VCaP (cell line): ENCODE measurements around the gene SHPK.
A peak's percentile ranks its signal among the peaks of the same experiment; 100 is the strongest.

Experiments used
- H3K27ac ChIP-seq: fragments of 450-650 bp; 2 replicates; pipeline ENCODE4 v1.5.1; 2017
- TF ChIP-seq, protein P1 (sequence below): fragments of 450-650 bp; conservative IDR thresholded peaks from 2 replicates; pipeline ENCODE4 v1.5.1; 2017; ENCODE audit warnings: mild to moderate bottlenecking, moderate library complexity

SHPK gene

DNA sequence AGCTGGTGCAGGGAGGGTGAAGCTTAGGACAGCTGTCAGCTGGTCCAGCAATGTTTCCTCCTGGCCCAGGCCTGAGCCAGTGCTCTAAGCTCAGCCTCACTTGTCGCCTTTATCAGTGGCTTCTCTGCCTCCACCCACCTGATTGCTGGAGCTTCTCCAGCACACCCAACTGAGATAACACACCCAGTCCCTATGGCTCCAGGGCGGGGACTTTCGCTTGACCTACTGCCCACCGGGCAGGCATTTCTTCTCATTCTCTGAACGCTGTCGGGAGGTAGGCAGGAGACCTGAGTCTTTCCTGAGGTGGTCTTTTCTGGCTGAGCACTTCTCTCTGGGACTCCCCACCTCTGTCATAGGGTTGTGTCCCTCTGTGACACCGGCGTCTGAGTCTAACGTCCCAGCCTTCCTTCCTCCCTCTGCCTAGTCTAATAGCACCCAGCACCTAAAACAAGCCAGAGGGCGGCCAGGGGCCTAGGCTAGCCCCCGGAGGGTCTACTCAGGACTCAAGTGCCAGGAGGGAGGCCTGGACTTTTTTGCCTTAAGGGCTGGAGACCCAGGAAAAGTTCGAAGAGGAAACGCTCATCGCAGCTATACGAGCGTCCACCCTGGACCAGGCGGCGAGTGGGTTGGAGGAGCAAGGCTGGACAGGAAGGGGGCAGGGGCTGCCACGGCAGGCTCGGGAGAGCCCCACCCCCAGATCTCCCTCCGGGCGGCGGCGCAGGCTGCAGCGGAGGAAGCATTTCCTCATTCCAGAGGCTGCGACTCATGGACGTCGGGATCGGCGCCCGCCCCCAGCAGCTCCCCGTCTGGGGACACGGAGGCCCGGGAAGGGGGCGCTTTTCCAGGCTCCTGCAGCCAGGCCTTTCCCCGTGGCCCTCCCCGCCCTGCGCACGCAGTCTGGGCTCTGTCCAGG, 31.6 kb upstream of the SHPK start:
- peak overlapping the region; percentile 98 for H3K27ac ChIP-seq
- TF ChIP-seq, protein P1, sequence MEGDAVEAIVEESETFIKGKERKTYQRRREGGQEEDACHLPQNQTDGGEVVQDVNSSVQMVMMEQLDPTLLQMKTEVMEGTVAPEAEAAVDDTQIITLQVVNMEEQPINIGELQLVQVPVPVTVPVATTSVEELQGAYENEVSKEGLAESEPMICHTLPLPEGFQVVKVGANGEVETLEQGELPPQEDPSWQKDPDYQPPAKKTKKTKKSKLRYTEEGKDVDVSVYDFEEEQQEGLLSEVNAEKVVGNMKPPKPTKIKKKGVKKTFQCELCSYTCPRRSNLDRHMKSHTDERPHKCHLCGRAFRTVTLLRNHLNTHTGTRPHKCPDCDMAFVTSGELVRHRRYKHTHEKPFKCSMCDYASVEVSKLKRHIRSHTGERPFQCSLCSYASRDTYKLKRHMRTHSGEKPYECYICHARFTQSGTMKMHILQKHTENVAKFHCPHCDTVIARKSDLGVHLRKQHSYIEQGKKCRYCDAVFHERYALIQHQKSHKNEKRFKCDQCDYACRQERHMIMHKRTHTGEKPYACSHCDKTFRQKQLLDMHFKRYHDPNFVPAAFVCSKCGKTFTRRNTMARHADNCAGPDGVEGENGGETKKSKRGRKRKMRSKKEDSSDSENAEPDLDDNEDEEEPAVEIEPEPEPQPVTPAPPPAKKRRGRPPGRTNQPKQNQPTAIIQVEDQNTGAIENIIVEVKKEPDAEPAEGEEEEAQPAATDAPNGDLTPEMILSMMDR, result no peak

DNA sequence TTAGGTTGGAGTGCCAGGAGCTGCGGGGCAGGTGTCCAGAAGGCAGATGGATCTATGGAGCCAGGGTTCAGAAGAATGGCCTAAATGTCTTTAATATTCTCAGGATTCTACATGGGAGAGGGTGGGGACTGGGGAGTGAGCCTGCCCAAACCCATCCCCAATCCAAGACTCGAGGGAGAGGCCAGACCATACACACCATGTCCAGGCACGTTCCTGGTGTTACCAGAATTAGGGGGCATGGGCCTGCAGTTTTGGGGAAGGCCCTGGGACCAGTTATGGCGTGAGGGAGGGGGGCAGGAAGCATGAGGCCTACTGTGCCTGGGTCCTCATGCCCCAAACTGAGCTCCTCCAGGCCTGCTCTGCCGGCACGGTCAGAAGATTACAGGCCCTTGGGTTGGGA, 30.5 kb upstream of the SHPK start:
- TF ChIP-seq, protein P1, result no peak
- H3K27ac ChIP-seq, result peak overlapping the region; percentile 98

DNA sequence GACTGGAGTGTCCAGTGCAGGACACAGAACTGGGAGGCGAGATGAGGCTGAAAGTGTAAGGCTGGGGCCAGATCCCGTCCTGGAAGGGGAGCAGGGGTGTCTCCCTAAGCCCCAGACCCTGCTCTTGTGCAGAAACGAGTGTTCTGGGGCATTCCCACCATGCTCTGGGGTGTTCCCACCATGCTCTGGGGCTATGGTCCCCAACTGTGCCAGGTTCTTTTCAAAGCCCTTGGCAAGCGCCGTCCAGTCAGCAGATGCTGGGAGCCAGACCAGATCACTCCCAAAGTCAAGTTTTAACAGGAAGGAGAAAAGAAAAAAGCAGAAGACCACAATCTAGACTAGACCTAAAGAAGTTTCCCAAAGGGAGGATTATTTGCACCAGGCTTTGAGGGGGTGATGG, 29.8 kb upstream of the SHPK start:
- TF ChIP-seq, protein P1, result no peak

DNA sequence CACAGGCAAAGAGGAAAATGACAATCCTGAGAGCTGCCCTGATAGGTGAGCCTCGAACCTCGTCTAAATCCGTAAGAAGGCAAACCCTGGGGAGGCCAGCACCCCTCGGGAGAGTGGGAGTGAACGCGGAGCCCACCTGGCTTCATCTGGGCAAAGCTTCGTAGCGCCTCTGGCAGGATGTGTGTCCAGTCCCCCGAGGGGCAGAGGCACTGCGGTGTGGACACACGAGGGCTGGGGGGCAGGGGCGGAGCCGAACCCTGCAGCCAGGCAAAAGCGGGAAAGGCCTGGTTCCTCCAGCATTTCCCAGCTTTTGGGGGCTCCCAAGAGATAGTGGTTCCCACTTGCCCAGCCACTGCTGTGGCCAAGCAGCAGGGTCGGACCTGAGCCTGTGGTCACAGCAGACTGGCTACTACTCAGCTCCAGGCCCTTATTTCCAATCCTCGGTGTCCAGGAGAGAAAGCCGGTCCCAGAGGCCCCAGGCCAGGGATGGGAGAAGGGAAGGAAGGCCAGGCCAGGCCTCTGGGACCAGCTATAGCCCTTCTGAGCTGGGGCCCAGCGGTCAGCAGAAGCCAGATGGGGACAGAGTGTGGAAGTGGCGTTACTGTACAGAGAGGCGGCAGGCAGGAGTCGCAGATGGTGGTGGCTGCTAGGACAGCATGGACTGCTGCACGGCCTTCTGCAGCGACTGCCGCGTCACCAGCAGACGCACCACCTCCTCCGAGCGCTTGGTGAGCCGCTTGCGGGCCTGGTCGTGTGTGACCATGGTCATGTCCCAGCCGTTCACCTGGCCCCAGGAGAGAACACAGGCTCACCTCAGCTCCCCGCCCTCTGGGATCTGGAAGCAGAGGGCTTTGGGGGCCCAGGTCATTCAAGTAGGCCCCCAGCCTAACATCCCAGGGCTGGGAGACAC, 27.3 kb upstream of the SHPK start:
- no peak overlapping the region for H3K27ac ChIP-seq
- TF ChIP-seq, protein P1, result no peak

More for the DNA sequence above, 29.8 kb upstream of the SHPK start:
- peak overlapping the region; percentile 98 for H3K27ac ChIP-seq

DNA sequence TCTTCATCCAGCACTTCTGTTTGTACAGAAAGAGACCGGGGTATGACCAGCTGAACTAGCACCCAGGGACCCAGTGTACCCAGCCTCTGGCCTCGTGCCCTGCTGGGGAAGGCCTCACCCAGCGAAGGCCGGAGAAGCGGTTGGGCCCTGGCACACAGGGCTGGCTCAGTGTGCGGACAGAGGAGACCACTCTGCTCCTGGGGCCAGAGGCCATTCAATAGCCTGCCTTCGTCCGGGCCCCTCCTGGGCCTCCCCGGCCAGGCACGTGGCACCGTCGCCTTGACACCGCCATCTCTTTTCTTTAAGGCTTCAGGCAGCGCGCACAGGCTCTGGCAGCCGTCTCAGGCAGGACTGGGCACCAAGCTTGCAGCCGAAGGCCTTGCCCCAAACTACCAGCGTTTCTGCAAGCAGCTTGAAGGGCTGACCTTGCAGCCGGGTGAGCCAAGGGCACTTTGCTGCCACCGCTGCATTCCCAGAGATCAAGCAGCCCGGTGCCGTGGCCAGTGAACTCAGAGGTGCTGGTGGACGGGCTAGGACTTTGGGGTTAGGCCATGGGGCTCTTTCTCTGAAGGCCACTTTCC, 24.4 kb upstream of the SHPK start:
- H3K27ac ChIP-seq, result no peak overlapping the region
- TF ChIP-seq, protein P1, result no peak

DNA sequence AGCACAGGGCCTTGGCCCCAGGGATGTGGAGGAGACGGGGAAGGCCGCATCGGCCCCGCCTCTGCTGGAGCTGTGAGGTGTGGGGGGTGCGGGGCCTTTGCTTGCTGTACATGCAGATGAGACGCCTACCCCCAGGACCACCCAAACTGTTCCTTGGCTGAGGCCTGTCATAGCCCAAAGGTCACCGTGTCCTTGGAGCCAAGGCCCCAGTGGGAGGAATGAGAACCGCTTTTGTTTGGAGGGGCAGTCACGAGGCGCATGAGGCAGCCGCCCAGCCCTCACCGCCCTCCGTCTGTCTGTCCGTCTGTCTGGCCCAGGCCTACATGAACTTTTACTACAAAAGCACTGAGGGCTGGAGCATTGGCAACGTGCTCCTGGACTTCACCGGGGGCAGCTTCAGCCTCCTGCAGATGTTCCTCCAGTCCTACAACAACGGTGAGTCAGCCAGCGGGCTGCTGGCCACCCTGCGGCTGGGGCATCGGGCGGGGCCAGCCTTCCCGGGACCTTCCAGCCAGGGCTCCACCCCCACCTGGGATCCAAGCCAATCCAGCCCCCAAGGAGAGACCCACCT, 23.6 kb upstream of the SHPK start:
- no peak overlapping the region for H3K27ac ChIP-seq
- TF ChIP-seq, protein P1, result no peak
